HepG2 (cell line): ENCODE data around the gene TSEN34. TPM values are rescaled to one million over a fixed set of nuclear protein-coding genes. Genes with fewer than 3 reads are reported as not detected.

Experiments
- ATAC-seq: fragments of 200-7000 bp; cut with Tn5 transposase; 3 replicates; pipeline ENCODE4 v1.9.1; 2020; ENCODE audit warnings: mild to moderate bottlenecking, moderate library complexity
- BruUV-seq: library from RNA; stranded (reverse); fragments of 400-500 nt; replicated peaks from 2 replicates; lab custom pipeline; 2021; lab: Mats Ljungman, UMichigan
- CTCF ChIA-PET: fragments of 300-600 bp; formaldehyde crosslinking; extraction: SDS; loops from one replicate; lab custom pipeline; 2021; ENCODE audit warnings: low total read pairs, inconsistent platforms, low intra/inter-chr PET ratio; lab: Yijun Ruan, JAX
- POLR2A ChIA-PET: fragments of 350-600 bp; sonication (Branson Sonifier 250); formaldehyde crosslinking; loops from one replicate; lab custom pipeline; 2020; ENCODE audit warnings: antibody characterized with exemption, inconsistent platforms; lab: Yijun Ruan, JAX
- DNase-seq: peaks from one replicate; pipeline ENCODE4 v3.0.0-alpha.2; 2015; ENCODE audit warnings: low spot score
- FAIRE-seq: peaks from 3 replicates; lab custom pipeline; 2011; peaks lifted over from hg19 to GRCh38; lab: Jason Lieb, UNC
- H2AFZ ChIP-seq: one replicate; pipeline ENCODE4 v1.6.1; 2011; ENCODE audit warnings: low read length, inconsistent platforms
- H3K27ac ChIP-seq: fragments of 300-600 bp; 3 replicates; pipeline ENCODE4 v1.8.0; 2011; ENCODE audit warnings: mixed run types, mild to moderate bottlenecking, mixed read lengths, low read length, inconsistent platforms; ENCODE audit not compliant: insufficient read depth; ENCODE audit errors: extremely low read length
- H3K27me3 ChIP-seq, 2 experiments: fragments of 200-600 bp in 1 of 2; 2 replicates in 1 of 2; 3 replicates in 1 of 2; pipeline versions ENCODE4 v1.6.0 to v1.8.0; 2011; ENCODE audit warnings: low read length in 2 of 2, mild to moderate bottlenecking in 2 of 2, moderate library complexity in 2 of 2, inconsistent platforms in 1 of 2; ENCODE audit not compliant: insufficient read depth in 2 of 2, control insufficient read depth in 1 of 2
- H3K36me3 ChIP-seq, 2 experiments: fragments of 200-600 bp in 1 of 2; replicated peaks in 1 of 2; 2 replicates in 1 of 2; 3 replicates in 1 of 2; pipeline versions ENCODE4 v1.5.1 to v1.8.0; 2011; ENCODE audit warnings: low read length in 2 of 2, inconsistent platforms in 1 of 2; ENCODE audit not compliant: insufficient read depth in 2 of 2, control insufficient read depth in 1 of 2
- H3K4me1 ChIP-seq: 2 replicates; pipeline ENCODE4 v1.5.1; 2012; ENCODE audit warnings: low read length, inconsistent platforms; ENCODE audit not compliant: insufficient read depth
- H3K4me2 ChIP-seq: 2 replicates; pipeline ENCODE4 v1.6.0; 2011; ENCODE audit warnings: low read depth, low read length, inconsistent platforms
- H3K4me3 ChIP-seq, 3 experiments: fragments of 200-600 bp in 1 of 3; sonication (generic), shearing (Covaris generic) in 1 of 3; replicated peaks in 1 of 3; 2 replicates each; pipeline ENCODE4 v1.5.1; 2011 to 2016; ENCODE audit warnings: low read length in 3 of 3, inconsistent platforms in 2 of 3, low read depth in 2 of 3, mild to moderate bottlenecking in 2 of 3, control low read depth in 1 of 3, mixed read lengths in 1 of 3; ENCODE audit not compliant: insufficient read depth in 1 of 3
- H3K79me2 ChIP-seq: one replicate; pipeline ENCODE4 v1.6.1; 2011; ENCODE audit warnings: low read length, inconsistent platforms; ENCODE audit not compliant: insufficient read depth
- H3K9ac ChIP-seq: 2 replicates; pipeline ENCODE4 v1.6.0; 2011; ENCODE audit warnings: mild to moderate bottlenecking, low read depth, low read length, inconsistent platforms; ENCODE audit not compliant: insufficient read depth
- H3K9me3 ChIP-seq: 2 replicates; pipeline ENCODE4 v1.5.1; 2012; ENCODE audit warnings: mild to moderate bottlenecking, low read length
- H4K20me1 ChIP-seq: 2 replicates; pipeline ENCODE4 v1.6.0; 2011; ENCODE audit warnings: inconsistent platforms, mild to moderate bottlenecking, low read length, moderate library complexity; ENCODE audit not compliant: insufficient read depth
- AGO2 ChIP-seq: fragments of 200-400 bp; formaldehyde crosslinking; optimal IDR thresholded peaks from 2 replicates; pipeline ENCODE3; 2017; ENCODE audit warnings: mild to moderate bottlenecking, low read depth, low read length, moderate library complexity
- BORCS8-MEF2B ChIP-seq: sonication (generic); formaldehyde crosslinking; IDR thresholded peaks from 2 replicates; pipeline ENCODE4 v1.8.0; 2022; ENCODE audit warnings: mild to moderate bottlenecking, missing genetic modification reagents
- FOXA1 ChIP-seq, 2 experiments: fragments of 450-650 bp in 1 of 2; sonication (generic) in 1 of 2; formaldehyde crosslinking in 1 of 2; IDR thresholded peaks; 2 replicates each; pipeline versions ENCODE4 v1.4.0 to v1.6.1; 2016 to 2020; ENCODE audit warnings: missing genetic modification reagents in 1 of 2
- FOXC1 ChIP-seq: sonication (generic); formaldehyde crosslinking; IDR thresholded peaks from 2 replicates; pipeline ENCODE4 v1.8.0; 2022; ENCODE audit warnings: mild to moderate bottlenecking, missing genetic modification reagents, borderline replicate concordance
- HOXA5 ChIP-seq: sonication (generic); formaldehyde crosslinking; IDR thresholded peaks from 2 replicates; pipeline ENCODE4 v1.4.0; 2020; ENCODE audit warnings: missing genetic modification reagents
- HOXD1 ChIP-seq: sonication (generic); formaldehyde crosslinking; IDR thresholded peaks from 2 replicates; pipeline ENCODE4 v1.5.0; 2020; ENCODE audit warnings: missing genetic modification reagents
- JUN ChIP-seq: sonication (generic); formaldehyde crosslinking; IDR thresholded peaks from 2 replicates; pipeline ENCODE4 v1.4.0; 2020; ENCODE audit warnings: mild to moderate bottlenecking, missing genetic modification reagents
- KDM6A ChIP-seq: IDR thresholded peaks from 2 replicates; pipeline ENCODE4 v1.6.1; 2016; ENCODE audit warnings: low read depth
- MEIS2 ChIP-seq: sonication (generic); formaldehyde crosslinking; IDR thresholded peaks from 2 replicates; pipeline ENCODE4 v1.9.0; 2021; ENCODE audit warnings: mild to moderate bottlenecking, missing genetic modification reagents
- NR2C2 ChIP-seq: sonication (generic); formaldehyde crosslinking; IDR thresholded peaks from 2 replicates; pipeline ENCODE4 v1.4.0; 2020; ENCODE audit warnings: missing genetic modification reagents, mild to moderate bottlenecking, moderate library complexity, borderline replicate concordance
- PHF21A ChIP-seq: sonication (generic); formaldehyde crosslinking; IDR thresholded peaks from 2 replicates; pipeline ENCODE4 v1.5.0; 2020; ENCODE audit warnings: mild to moderate bottlenecking, missing genetic modification reagents
- POGZ ChIP-seq: sonication (generic); formaldehyde crosslinking; IDR thresholded peaks from 2 replicates; pipeline ENCODE4 v1.4.0; 2020; ENCODE audit warnings: mild to moderate bottlenecking, missing genetic modification reagents
- RBFOX2 ChIP-seq: fragments of 200-400 bp; formaldehyde crosslinking; IDR thresholded peaks from 2 replicates; pipeline ENCODE4 v1.6.1; 2017; ENCODE audit warnings: low read depth, mild to moderate bottlenecking, low read length
- SOX13 ChIP-seq, 3 experiments: fragments of 450-650 bp in 1 of 3; sonication (generic) in 1 of 3; formaldehyde crosslinking in 1 of 3; IDR thresholded peaks in 2 of 3; conservative IDR thresholded peaks in 1 of 3; 2 replicates each; pipeline versions ENCODE4 v1.5.0 to v1.6.1; 2016 to 2020; ENCODE audit warnings: antibody characterized with exemption in 1 of 3, mild to moderate bottlenecking in 1 of 3, missing compliant biosample characterization in 1 of 3, missing genetic modification reagents in 1 of 3, moderate library complexity in 1 of 3
- TEAD2 ChIP-seq: sonication (generic); formaldehyde crosslinking; IDR thresholded peaks from 2 replicates; pipeline ENCODE4 v1.9.0; 2021; ENCODE audit warnings: missing genetic modification reagents
- ZNF138 ChIP-seq: sonication (generic); formaldehyde crosslinking; IDR thresholded peaks from 2 replicates; pipeline ENCODE4 v1.5.0; 2020; ENCODE audit warnings: mild to moderate bottlenecking, low read depth, missing genetic modification reagents
- WGBS: methylation state at CpG from one replicate; pipeline ENCODE4 v1.1.6; 2017; ENCODE audit warnings: low lambda C conversion rate; 5-methylcytosine and 5-hydroxymethylcytosine counted together
- in situ Hi-C: cut with HindIII; loops from 2 replicates; pipeline ENCODE4 v1.10.0; 2017; ENCODE audit warnings: low pct_unique_long_range_greater_than_20kb; ENCODE audit not compliant: extremely low pct_ligation_motif_present
- intact Hi-C: fragments of 100-400 bp; cut with micrococcal nuclease; formaldehyde crosslinking; loops from one replicate; pipeline ENCODE4 v1.10.0; 2022; ENCODE audit not compliant: unreplicated experiment
- polyA plus RNA-seq, 8 experiments: library from polyadenylated mRNA; depleted of rRNA in 3 of 8; stranded (reverse) in 7 of 8; unstranded in 1 of 8; fragments of >200 nt; fragmentation: Illumina TruSeq in 4 of 8; extraction: Trizol in 4 of 8; gene quantifications; 2 replicates each; pipeline versions ENCODE4 v1.2.1 to v1.2.3, GENCODE V29; 2011 to 2016; ENCODE audit warnings: low read depth in 4 of 8, missing spikeins in 1 of 8, mixed read lengths in 1 of 8; ENCODE audit not compliant: insufficient read depth in 1 of 8
- total RNA-seq, 5 experiments: library from RNA; depleted of rRNA; stranded (reverse); fragments of >200 nt; fragmentation: Illumina TruSeq; extraction: Trizol; gene quantifications; 2 replicates each; pipeline ENCODE4 v1.2.3, GENCODE V29; 2016; ENCODE audit warnings: low read depth in 1 of 5
- TF ChIP-seq, protein P1 (sequence below): sonication (generic); formaldehyde crosslinking; IDR thresholded peaks from 2 replicates; pipeline ENCODE4 v1.5.1; 2020; ENCODE audit warnings: mild to moderate bottlenecking, missing genetic modification reagents
- TF ChIP-seq, protein P2 (sequence below): sonication (generic); formaldehyde crosslinking; IDR thresholded peaks from 2 replicates; pipeline ENCODE4 v1.8.1; 2023; ENCODE audit warnings: mild to moderate bottlenecking, moderate library complexity, missing genetic modification reagents

The TSEN34 gene
- total and polyA plus RNA-seq, 2 of the 13 experiments (the other 11 are each of a cell fraction or from before 2014, with no cell fraction given): 55.1 to 65.4 TPM

DNA sequence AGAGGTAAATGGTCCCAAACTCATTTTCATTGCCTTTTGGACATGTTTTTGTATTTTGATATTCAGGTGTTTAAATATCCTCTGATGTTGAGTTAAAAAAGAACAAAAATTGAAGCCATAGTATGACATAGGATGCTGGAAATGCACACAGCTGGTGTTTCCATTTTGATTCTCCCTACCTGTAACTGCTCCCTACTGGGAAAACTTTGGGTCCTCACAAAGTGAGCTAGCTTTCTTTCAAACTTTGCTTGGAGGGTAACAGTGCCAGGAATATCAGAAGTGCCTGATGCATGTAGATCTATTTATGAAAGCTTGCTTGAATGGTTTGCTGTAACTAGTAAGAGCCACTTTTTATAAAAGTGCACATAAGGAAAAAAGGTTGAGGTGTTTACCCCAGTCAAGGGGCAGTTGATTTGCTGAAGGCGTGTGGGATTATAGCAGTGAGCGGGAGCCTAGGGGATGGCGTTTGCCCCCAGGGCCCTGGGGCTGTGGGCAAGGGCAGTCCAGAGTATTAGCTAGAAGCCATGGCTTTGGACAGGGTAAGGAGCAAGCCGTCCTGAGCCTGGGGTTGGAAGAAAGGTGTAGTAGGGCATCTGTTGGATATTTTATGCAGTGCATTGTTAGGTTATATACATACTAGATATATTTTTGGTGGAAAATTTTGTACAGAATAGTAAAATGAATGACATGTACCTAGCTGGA, 13.8 kb downstream of the TSEN34 start (continued):
- TF ChIP-seq, protein P1, sequence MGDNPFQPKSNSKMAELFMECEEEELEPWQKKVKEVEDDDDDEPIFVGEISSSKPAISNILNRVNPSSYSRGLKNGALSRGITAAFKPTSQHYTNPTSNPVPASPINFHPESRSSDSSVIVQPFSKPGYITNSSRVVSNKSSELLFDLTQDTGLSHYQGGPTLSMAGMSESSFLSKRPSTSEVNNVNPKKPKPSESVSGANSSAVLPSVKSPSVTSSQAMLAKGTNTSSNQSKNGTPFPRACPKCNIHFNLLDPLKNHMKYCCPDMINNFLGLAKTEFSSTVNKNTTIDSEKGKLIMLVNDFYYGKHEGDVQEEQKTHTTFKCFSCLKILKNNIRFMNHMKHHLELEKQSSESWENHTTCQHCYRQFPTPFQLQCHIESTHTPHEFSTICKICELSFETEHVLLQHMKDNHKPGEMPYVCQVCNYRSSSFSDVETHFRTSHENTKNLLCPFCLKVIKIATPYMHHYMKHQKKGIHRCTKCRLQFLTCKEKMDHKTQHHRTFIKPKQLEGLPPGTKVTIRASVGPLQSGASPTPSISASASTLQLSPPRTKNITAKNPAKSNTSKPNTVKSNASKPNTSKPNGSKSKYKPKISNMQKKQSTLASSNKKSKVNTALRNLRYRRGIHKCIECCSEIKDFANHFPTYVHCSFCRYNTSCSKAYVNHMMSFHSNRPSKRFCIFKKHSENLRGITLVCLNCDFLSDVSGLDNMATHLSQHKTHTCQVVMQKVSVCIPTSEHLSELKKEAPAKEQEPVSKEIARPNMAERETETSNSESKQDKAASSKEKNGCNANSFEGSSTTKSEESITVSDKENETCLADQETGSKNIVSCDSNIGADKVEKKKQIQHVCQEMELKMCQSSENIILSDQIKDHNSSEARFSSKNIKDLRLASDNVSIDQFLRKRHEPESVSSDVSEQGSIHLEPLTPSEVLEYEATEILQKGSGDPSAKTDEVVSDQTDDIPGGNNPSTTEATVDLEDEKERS (CRISPR knock-in tag): no peak

DNA sequence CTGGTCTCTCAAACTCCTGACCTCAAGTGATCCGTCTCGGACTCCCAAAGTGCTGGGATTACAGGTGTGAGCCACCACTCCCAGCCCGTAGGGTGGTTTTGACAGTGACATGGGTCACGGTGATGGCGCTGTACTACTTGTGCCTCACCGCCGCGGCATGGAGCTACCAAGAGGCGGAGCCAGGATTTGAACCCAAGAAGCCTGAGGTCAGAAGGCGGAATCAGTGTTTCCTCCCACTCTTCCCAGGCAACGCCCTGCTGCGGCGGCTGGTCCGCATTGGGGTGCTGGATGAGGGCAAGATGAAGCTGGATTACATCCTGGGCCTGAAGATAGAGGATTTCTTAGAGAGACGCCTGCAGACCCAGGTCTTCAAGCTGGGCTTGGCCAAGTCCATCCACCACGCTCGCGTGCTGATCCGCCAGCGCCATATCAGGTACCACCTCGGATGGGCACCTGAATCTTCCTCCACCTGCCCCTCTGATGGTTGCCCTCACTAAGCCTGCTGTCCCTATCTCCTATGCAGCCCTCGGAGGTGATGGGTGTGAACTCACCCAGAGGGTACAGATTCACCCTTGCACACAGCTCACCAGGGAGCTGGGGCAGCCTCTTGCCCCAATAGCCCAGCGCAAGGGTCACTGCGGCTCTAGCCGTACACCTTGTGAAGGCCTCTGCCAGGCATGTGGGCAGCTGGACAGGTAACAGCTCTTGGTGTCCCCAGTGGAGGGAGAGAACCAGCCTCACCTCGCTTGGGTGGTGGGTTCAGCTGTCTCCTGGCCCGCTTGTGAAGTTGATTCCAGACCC, 15.1 kb downstream of the TSEN34 start:
- Histone ChIP-seq H3K4me3 (no peak overlapping the region), H3K27me3 (no peaks in the 10 kb centered on the region; a peak in 1 of 5 replicates), H3K4me2 (no peak overlapping the region), H3K79me2 (peaks cover 49% of the 10 kb centered on the region), H4K20me1 (peaks cover 80% of the 10 kb centered on the region), H3K27ac (no peak overlapping the region), H3K9me3 (no peaks in the 10 kb centered on the region), H3K36me3 (peaks cover 24 to 67% of the 10 kb centered on the region in 2 experiments), H3K9ac (no peak overlapping the region), H2AFZ (no peak overlapping the region), H3K4me1 (peaks cover 98% of the 10 kb centered on the region)
- DNase-seq (no peak), ATAC-seq (no peak), FAIRE-seq (no peak)
- ChIA-PET CTCF (no interaction called here), POLR2A (interaction anchor here (8.7 kb wide), 1 partner anchor 16 kb away, joined by 306 read pairs; the partner anchor contains the start of genes MBOAT7 and TSEN34)
- intact Hi-C loops: no loop called here
- BruUV-seq: no TSS peak
- in situ Hi-C loops: no loop called here
- WGBS: 96% methylated on average over 5 of the region's 27 CpGs
- TF ChIP-seq JUN (no peak), RBFOX2 (0 out of 2 replicates have a peak, but pooled peaks have one; percentile 29), FOXA1 (IDR thresholded peaks at IDR 0.05) (no peak), FOXA1 (CRISPR knock-in tag; IDR thresholded peaks at IDR 0.05) (no peak), PHF21A (no peak), KDM6A (CRISPR knock-in tag) (no peak), AGO2 (peak; percentile 61), HOXD1 (no peak), TEAD2 (CRISPR knock-in tag) (no peak), BORCS8-MEF2B (CRISPR knock-in tag) (no peak), ZNF138 (CRISPR knock-in tag) (no peak), HOXA5 (CRISPR knock-in tag) (no peak), FOXC1 (CRISPR knock-in tag) (no peak), MEIS2 (CRISPR knock-in tag) (no peak), POGZ (CRISPR knock-in tag) (no peak), NR2C2 (CRISPR knock-in tag) (no peak), SOX13 (IDR thresholded peaks at IDR 0.05) (no peak), SOX13 (CRISPR knock-in tag; conservative IDR thresholded peaks at IDR 0.05 in 1 of 2, IDR thresholded peaks at IDR 0.05 in 1 of 2) (no peak)
- TF ChIP-seq, protein P2, sequence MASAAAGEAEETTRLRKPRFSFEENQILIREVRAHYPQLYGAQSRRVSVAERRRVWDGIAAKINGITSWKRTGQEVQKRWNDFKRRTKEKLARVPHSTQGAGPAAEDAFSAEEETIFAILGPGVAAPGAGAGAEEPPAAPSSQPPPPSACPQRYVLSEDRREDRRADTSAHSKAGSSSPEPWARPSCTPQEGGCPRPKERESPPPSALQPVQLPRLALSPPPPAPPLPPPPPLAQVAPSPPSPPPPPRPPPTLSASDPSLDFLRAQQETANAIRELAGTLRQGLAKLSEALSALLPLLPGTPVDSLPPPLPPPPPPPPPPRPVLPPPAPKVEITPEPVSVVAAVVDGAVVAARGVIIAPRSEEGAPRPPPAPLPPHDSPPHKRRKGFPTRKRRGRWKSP (CRISPR knock-in tag): no peak
